Peyer's patch (tissue), 4 donors: ENCODE measurements around the gene DDX39B.
"Not testable (repeated sequence)": the region's sequence is repeated elsewhere in the genome, so short reads cannot be mapped to it uniquely, and the experiment has no call there.

Source experiments
- CTCF ChIP-seq, 6 experiments: fragments of 450-650 bp in 4 of 6; fragments of 200-600 bp in 2 of 6; sonication (generic) in 1 of 6; IDR thresholded peaks; one replicate each; pipeline ENCODE4 v1.5.1; 2017 to 2019; ENCODE audit warnings: antibody characterized with exemption in 6 of 6, mild to moderate bottlenecking in 3 of 6, moderate library complexity in 1 of 6
- POLR2A ChIP-seq, 2 donors: fragments of 450-650 bp; IDR thresholded peaks; one replicate each; pipeline ENCODE4 v1.5.1; 2017; ENCODE audit warnings: antibody characterized with exemption in 2 of 2, mild to moderate bottlenecking in 2 of 2, moderate library complexity in 2 of 2

GRCh38 chr6:31486065-31486837 is 55.6 kb downstream of the DDX39B start:
- TF ChIP-seq CTCF, POLR2A (IDR thresholded peaks at IDR 0.05): not testable (repeated sequence)
